NCI-H774 (cell line): ENCODE results near the gene IL17REL.
A peak's percentile ranks its signal among the peaks of the same experiment; 100 is the strongest.

Source experiments
- DNase-seq: peaks from one replicate; lab custom pipeline; 2025; lab: John Stamatoyannopoulos, UW

The IL17REL gene

DNA sequence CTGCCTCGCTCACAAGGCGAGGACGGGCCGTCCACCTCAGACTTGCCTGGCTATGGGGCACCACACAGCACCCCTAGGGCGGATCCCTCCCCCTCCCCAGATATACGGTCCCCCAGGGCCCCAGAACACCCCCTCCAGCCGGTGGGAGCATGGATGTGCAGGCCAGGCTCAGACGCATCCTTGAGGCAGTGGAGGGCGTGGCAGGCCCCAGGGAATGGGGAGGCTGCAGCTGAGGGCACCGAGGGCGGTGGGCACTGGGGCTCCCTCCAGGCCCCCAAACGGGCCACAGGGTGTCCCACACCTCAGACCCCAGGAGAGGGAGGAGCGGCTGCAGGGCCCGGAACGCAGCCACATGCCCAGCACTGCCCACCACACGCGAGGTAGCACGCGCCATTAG is 33.5 kb upstream of the IL17REL start:
- DNase-seq, result no peak

DNA sequence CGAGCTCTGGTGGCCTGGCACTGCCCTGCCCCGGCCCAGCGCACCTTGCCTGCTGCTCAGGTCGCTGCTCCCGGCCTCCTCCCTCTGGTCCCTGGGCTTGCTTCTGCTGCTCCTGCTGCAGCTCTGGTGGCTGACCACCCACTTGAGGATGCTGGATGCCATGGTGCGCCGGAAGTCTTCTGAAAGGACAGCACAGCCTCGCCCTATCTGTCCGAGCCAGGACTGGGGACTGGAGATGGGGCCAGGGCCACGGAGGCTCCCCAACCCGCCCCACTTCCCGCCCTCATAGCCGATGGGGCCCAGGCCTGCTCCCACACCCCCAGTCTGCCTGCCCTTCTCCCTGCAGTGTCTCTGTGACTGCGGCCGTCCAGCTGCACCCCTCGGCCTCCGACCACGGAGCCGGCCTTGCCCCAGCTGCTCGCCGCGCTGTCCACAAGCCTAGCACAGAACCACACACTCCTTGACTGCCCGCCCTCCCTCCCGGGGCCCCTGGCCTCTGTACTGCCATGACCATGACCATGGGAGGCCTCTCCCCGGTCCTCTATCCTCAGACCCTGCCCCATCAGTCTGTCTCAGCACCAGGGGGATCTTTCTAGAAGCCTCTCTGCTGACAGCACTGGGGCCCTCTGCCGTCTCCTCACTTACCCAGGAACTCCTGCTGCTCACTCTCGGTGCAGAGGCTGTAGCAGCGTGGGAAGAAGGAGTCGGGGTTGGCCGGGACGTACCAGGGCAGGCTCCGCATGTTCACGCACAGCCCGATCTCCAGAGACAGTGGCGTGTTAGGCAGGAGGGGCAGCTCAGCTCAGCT is 32.9 kb upstream of the IL17REL start:
- no peak for DNase-seq

DNA sequence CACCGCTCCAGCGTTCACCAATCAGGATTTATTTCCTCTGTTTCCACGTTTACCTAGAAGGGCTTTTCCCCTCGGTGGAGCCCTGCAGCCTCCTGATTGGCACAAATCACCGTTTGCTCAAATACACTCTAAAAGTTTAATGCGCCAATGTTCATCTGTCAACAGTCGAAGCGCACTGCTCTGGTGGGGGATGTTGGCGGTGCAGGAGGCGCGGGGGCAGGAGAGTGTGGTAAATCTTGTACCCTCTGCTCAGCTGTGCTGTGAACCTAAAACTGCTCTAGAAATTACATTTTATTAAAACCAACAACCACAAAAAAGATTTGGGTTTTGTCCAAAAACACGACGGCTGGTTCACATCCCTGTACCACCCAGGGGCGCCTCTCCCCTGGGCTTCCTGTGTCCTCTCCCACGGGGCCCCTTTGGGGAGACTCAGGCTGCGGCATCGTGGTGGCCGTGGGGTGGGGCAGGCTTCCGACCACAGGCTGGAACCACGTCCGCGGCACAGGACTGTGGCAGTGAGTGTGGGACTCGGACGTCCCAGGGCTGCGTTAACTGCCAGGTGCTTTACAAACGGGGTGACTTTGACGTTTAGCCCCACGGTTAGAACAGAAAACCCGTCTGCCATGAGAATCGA is 32.0 kb upstream of the IL17REL start:
- no peak for DNase-seq

DNA sequence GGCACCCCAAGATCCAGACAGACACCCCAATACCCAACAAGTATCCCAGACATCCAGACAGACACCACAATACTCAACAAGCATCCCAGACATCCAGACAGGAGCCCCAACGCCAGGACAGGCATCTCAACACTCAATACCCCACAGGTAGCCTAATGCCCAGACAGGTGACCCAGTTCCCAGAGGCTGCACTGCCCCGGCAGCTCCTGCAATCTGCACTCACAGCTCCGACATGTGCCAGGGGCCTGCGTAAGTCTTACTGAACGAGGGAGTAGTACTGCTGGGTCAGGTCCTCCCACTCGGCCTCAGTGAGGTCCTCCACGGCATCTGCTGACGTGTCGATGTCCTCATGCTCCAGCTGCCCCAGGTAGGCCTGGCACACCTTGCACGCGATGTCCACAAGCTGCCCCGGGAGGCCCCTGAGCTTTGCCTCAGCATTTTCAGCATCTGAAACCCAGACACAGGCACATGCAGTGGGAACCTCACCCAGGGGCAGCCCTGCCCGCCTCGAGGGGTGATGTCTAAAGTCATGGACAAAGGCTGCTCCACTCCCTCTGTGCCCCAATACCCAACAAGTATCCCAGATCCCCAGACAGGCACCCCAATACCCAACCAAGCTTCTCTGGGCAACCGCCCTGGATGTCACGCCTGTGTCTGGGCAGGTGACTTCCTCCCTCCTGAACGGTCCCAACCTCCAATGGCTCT is 28.9 kb upstream of the IL17REL start:
- no peak for DNase-seq

DNA sequence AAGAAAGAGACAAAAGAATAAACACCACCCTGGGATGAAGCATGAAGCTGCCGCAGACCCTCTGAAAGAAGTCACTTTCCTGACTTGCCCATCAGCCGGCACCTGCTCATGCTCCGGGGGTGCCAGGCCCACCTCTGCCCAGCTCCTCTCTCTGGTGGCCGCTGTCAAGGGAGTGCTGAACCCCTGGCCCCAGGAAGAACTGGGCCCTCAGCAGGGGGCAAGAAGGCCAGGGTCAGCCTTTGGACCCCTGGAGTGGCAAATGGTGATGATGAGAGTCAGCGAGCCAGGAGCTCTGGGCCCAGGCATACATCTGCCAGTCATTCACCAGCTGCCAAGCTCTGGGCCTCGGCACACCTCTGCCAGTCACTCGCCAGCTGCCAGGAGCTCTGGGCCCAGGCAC is 28.2 kb upstream of the IL17REL start:
- DNase-seq, result peak; percentile 44

DNA sequence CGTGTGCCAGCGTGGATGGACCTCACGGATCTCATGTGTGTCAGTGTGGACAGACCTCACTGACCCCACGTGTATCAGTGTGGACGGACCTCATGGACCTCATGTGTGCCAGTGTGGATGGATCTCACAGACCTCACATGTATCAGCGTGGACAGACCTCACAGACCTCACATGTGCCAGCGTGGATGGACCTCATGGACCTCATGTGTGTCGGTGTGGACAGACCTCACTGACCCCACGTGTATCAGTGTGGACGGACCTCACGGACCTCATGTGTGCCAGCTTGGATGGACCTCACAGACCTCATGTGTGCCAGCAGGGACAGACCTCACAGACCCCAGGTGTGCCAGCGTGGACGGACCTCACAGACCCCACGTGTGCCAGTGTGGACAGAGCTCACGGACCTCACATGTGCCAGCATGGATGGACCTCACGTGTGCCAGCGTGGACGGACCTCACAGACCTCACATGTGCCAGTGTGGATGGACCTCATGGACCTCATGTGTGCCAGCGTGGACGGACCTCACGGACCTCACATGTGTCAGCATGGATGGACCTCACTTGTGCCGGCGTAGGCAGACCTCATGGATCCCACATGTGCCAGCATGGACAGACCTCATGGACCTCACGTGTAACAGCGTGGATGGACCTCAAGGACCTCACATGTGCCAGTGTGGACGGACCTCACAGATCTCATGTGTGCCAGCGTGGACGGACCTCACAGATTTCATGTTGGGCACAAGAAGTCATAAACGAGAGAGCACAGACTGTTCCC is 27.3 kb upstream of the IL17REL start:
- no peak for DNase-seq

DNA sequence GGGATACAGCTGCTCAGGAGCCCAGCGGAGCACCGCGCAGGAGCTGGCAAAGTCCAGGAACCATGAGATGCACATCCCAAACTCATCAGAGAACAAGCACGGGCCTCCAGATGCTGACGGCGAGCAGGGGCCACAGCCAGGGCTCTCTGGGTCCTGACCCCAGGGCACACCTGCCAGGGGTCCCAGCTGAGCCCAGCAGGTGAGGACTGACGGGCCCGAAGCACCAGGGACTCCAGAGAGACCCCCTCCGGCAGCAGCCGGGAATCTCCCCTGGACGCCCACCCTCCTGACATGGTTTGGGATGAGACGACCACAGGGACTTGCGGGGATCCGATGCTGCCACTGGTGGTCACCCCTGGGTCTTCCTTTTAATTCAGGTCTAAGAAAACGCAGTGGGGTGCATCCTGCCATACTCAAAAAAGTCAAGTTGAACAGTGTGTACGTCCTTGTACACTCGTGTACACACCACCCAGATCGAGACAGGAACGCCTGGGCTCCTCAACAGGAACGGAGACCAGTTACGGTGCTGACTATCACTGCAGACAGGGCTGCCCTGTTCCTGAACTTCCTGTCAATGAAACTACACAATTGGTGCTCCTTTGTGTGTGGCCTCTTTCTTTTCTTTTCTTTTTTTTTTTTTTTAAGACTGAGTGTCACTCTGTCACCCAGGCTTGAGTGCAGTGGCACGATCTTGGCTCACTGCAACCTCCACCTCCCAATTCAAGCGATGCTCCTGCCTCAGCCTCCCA is 23.6 kb upstream of the IL17REL start:
- no peak for DNase-seq

DNA sequence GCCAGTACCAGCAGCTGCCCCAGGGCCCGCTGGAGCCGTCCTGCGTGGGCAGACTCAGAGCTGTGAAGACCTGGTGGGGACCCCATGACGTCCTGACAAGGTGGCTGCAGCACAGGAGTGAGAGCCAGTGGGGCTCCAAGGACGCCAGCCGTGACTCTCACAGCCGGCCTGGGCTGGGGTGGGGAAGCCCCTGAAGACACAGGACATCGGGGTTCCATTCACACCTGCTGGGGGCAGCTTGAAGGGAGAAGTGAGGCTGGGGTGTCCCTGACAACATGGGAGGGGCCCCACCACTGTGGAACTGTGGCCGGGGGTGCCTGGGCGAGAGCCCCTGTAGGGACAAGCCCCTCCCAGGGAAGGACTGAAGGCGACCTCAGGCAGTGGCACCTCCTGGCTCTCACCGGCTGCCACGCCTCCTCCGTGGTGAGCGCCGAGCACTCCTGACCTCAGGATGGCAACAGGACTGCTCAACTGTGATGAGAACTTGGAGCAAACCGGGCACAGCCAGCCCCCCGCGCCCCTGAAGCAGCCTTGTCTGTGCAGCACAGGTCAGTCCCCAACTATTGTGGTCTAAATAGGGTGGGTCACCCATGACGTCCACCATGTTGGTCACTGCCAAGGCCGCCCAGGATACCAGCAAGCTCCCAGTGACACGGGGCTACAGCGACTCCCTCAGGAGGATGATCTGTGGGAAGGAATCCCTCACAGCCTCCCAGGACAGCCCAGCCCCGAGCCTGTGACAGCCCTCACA is 22.7 kb upstream of the IL17REL start:
- DNase-seq, result no peak

DNA sequence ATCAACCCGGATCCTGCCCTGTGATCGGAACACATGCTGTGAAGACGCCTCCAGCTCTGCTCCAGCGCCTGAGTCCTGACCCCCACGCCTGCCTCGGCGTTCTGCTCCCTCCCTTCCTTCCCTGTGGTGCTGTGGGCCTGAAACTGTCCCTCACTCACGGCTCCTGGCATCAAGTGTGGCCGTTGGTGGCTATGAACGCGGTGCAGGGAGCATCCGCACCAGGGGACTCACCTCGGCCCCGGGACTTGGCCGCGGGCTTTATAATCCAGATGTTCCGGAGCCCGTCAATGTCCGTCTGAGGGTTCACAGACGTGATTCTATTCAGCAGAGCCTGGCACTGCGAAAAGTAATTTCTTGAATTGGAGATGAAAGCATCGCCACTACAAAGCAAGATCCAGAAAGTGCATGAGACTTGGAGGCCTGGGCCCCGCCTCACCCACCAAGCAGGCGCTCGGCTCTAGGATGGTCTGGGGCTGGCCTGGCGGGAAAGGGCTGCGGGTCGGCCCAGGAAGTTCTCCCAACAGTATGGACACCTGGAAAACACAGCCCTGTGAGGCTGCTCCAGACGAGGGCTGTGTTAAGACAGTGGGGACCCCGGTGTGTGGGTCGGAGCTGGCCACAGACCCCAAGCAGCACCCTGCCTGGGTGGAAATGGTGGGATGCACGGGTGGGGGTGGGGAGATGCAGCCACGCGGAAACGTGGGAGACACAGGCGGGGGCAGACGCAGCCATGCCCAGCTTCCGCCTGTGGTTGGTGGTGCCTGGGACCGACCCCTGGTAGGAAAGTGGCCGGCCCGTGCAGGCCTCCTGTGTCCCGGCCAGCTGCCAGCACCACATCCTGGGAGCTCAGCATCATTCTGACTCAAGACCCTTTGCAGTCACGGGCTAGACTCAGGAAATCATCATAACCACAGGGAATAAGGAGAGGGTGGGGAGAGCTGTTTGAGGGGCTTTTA is 21.8 kb upstream of the IL17REL start:
- no peak for DNase-seq

DNA sequence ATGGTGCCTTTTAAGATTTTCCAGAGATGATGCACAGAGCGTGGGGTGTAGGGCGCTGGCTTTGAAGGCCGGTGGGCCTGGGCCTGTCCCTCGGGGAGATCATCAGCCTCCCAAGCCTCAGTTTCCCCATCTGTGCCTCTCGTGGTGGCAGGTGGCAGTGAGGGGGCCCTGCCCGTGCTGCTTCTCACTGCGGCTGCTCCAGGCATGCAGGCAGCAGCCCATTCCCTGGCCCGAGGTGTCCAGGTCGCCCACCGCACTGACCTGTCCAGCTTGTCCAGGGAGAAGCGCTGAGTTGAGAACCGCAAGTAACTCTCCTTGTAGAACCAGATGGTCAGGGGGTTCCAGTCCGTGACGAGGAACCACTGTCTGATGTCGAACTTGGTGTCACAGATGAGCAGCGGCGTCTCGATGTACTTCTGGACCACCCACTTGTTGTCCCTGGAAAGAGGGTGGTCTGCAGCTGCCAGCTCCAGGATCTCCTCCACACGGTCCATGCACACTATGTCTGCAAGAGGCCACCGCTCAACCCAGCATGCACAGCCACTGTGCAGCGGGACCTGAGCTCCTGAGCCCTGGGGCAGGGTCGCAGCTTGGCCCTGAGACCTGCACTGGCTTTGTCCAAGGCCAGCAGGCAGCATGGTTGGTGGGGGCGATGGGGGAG is 20.5 kb upstream of the IL17REL start:
- no peak for DNase-seq

DNA sequence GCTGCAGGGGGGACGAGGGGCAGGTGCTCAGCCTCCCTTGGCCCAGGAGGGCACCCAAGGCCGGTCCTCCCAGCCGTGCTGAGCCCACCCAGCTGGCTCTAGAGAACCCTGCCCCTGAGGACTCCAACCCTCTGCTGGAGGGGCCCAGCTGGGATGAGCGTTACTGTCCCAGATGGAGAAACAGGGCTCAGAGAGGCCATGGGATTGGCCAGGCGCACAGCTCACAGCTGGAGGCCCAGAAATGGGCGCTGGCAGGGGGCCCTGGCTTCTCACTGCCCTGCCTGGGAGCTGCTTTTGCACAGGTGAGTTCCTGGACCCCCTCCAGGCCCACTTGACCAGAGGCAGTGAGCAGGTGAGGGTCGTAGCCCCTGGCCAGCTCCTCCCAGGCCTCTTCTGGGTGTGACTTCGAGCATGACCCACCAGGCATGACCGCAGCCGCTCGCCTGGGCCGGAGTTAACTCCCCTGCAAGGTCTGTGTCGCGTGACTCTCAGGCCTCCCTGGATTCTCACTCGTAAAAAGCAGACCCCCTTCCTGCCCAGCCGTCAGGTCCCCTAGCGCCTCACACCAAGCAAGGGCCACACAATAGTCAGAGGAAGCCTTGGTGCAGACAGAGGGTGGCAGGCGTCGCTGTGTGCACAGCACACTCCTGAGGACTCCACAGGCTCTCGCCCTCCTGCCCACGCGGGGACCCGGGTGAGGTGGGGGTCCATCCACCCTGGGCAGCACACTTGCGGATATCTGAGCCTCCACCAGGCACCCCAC is 19.7 kb upstream of the IL17REL start:
- no peak for DNase-seq

DNA sequence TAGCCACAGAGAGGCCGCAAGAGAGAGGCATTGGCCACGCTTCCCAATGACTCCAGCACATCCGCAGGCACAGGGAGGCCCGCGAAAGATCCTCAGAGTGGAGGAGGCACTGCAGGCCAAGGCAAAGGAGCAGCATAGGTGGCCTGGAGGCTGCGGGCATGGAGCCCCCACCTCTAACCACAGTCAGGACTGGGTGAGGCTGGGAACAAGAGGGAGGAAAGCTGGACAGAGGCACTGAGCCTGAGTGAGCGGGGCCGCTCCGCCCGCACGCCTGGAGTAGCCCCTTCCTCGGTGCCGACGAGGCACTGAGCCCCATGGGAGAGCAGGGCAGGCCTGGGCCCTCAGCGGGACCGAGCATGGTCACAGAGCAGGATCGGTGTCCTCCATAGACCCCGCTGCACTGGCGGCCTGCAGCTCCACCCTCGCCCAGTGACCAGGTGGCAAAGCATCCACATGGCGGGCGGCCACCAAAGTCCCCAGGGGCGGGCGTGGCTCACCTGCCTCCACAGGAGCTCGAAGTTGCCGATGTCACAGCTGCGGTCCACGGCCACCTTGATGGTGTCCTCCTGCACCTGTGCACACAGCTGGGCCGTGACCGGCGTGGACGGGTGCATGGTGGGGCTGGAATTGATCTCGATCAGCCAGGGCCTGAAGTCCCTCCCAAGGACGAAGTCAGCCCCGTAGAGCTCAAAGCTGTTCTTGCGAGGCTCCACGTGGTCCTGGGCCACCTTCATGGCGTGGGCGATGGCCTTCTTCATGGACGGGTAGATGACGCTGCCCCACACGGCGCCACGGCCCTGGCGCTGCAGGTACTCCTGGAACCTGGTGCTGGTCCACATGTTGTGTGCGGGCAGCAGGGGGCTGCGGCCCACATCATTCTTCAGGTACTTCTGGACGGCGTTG is 18.9 kb upstream of the IL17REL start:
- DNase-seq, result no peak

DNA sequence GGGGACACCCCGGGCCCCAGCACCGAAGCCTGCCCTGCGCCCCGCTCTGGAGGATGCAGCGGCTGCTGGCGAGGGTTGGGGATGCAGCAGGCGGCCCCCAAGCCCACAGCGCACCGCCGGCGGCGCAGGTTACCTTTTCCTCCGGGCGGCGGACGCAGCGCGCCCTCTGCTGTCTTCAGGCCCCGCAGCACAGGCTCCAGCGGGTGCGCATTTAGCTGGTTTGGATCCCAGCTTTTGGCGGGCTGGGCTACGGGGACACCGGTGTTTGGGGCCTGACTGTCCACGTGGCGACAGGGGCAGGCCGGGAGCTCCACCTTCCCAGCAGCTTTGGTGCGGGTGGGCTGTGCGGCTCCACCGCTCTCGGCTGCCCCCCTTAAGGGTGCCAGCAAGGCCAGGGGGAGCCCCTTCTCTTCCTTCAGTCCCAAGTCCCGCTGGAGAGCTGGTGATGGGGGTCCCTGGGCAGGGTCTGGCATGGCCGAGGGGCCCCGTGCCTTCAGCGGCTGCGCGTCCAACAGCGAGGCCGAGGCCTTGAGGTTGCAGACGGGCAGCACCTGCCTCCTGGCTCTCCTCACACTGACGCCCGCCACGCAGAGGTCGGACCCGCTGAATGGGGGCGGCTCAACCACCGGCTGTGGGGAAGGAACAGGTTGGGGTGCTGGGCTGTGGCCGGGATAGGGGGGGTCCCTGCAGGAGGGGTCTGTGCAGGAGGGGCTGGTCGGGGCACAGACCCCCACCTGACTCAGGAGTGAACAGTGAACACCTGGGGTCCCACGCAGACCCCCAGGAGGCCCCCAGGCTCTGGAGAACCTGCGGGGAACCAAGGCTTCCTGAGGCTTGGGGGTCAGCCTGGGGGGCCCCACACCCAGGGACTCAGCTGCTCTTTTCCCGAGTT is 18.0 kb upstream of the IL17REL start:
- no peak for DNase-seq

DNA sequence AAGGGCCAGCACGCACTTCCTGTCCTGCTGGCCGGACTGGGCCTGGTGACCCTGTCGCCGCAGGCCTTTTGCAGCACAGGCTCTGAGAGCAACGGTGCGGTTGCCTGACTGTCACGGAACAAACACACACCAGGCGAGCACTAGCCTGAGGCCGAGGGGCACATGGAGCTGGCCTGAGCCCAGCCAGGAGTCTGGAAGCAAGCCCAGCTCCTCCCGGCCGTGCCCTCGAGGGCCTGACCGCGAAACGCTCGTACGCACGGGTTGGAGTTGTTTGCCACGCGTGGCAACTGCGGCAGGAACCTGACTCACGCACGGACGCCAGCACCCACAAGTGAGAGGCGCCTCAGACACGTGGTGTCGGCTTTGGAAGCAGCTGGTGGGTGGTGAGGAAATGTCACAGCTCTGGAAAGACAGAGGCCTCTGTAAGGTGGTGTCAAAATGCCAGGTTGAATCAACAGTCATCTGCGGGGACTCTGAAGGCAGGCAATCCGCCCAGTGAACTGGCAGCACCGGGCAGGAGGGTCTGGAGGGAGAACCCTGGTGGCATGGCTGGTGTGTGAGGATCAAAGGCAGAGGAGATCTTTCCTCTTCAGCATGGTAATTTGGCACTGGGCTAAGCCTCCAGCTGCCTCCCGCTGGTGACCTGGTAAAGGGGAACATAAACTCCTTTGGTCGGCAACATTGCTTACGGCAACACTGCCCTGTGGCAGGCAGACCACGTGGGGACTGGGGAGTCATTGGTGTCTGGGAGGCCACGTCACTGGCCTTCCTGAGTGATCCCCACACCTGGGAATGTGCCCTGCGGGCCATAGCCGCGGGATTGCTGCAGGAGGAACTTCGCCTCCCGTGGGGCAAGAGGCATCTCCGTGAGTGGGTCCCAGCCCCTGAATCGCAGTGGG is 15.3 kb upstream of the IL17REL start:
- DNase-seq, result no peak

DNA sequence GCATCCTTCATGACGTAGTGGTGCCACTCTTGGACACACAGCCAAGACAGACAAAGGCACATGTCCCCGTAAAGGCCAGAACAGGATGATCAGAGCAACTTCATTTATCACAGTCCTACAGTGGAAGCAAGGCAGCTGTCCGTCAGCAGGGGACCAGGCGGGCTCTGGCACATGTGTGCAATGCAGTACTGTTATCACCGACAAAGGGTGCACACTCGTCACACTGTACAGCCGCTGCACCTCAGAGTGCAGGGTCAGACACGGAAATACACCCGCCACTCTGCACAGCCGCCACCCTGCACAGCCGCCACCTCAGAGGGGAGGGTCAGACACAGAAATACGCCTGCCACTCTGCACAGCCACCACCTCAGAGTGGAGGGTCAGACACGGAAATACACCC is 13.4 kb upstream of the IL17REL start:
- no peak for DNase-seq
